ENCODE measurements around the gene SRGAP3.

SRGAP3 gene

DNA sequence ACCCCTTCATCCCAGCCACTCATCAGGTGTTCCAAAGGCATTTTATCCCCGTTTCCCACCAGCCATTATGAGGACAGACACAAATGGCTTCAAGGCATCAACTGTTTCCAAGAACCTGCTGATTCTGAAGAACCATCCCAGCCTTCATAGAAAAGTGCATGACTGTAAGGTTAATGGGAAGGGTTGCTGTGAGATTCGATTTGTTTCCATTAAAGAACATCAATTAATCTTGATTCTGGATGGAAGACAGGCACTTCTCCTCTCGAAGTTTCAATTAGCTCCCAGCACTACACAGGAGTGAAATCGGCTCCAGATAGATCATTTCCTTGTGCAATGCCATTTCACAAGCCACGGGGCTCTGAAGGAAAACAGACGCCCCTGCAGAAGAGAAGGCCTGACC lies 25.8 kb downstream of the SRGAP3 start:
- no peak for DNase-seq

DNA sequence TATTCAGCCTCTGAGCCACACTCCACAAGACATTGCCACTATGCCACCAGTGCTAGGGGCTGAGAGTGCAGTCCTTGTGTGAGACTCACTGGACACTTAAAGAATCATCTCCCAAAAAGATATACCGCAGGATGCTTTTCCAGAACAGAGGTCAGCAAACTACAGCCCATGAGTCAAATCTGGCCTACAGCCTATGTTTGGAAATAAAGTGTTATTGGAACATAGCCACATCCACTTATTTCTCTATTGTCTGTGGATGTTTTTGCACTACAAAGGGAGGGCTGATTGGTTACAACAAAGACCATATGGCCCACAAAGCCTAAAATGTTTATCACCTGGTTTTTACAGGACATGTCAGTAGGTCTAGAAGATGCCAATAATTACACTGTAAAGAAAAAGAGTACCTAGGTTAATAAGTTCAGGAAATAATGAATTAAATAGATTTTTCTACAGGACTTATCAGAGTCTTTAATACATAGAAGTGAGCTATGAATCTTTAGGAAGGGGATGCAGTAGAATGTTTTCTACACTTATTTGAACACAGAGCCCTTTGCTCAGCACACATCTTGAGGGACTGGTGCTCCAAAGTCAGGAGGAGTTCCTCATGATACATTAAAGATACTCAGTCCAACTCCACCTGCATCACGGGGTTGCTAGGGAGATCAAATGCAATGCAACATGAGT lies 26.3 kb downstream of the SRGAP3 start:
- no peak for DNase-seq

DNA sequence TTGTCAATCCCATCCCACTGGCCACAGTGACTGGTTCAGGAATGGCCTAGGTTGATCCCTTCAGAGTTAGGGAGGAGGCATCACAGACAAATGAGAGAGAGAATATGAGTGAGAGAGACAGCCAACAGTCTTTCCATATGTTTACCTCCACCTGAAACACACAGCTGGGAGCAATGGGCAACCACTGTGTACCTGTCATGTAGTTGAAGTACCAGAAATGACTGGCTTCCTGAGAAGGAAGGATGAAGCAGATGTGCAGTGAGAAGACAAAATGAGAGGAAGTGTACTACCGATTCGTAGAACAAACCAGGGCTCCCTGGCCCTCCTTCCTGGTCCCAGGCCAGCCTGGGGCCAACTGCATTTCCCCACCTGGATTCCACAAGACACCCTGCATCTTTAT lies 27.4 kb downstream of the SRGAP3 start:
- DNase-seq: no peak

DNA sequence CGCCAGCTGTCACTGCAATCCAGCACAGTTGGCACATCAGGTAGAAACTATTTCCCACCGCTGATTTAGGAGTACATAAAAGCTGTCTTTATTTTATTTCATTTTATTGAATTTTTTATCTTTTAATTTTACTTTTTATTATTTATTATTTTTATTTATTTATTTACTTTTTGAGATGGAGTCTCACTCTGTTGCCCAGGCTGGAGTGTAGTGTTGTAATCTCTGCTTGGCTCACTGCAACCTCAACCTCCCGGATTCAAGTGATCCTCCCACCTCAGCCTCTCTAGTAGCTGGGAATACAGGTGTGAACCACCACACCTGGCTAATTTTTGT lies 31.0 kb downstream of the SRGAP3 start:
- DNase-seq: no peak

DNA sequence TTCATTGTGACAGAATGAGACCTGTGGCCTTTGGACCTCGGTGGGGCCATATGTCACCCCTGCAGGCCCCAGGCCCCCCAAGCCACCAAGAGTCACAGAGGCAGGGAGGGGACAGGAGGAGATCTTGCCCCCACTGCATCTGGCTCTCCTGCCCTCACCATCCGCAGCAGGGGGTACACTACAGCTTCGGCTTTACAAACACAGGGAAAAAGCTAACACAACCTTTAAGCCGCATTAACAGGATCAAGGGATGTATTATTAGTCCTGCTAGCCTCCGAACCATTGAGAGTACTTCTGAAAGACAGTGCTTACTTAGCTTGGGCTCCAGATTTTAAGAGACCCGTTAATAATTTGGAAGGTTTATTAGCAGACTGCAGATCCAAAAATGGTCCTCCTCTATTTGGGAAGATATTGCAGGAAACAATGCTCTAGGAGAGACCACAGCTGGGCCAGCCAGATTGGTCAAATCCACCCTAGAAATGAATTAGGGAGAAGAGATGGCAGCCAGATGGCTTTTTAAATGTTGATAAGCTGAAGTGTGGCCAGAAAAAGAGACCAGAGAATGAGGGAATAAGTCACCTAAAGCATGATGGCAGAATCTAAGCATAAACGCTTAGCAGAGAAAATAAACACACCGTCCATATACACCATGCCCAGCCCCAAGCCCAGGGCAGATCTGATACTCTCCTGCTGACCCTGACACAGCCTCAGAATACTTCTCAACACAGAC lies 31.5 kb downstream of the SRGAP3 start:
- no peak for DNase-seq

DNA sequence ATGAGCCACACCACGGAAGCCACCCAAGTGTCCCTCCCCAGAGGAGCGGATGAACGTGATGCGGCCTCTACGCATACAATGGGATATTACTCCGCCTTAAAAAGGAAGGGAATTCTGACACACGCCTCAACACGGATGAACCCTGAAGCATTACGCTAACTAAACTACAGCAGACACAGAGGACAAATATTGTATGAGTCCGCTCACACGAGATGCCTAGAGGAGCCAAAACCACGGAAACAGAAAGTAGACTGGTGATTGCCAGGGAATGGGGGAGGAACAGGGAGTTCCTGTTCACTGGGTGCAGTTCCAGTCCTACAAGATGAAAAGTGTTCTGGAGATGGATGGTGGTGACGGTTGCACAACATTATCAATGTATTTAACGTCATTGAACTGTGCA lies 32.7 kb downstream of the SRGAP3 start:
- DNase-seq: no peak

DNA sequence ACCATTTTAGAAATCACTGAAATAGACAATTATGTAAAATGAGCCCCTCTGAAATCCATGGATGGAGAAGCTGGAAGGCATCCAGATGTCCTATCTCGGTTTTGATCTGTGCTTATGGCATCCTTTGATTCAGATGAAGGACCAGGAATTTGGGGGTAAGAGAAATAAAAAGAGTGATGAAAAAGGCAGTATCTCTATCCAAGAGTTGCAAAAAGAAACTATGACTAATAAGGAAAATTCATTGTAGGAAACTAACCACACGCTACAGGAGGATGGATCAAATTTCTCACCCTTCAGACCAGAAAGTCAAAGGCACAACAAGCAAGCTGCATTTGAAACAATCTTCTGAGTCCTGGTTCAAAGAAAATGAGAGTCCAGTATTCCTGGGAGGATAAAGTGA lies 34.8 kb downstream of the SRGAP3 start:
- DNase-seq: no peak

DNA sequence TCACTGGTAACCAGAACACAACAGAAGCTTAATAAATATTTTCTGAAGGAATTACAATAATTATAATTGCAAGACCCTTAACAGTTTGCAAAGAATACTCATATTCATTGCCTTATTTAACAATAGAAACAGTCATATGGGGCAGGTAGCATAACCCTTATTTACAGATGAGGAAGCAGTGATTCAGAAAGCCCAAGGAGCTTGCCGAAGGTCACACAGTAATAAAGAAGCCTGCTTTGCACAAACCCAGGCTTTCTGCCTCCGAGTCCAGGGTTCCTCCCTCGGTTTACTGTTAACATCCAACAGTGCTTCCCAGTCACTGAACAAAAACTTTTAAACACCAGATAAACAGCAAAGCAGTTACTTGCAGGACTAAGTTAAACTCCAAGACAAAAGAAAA lies 35.3 kb downstream of the SRGAP3 start:
- DNase-seq: no peak

DNA sequence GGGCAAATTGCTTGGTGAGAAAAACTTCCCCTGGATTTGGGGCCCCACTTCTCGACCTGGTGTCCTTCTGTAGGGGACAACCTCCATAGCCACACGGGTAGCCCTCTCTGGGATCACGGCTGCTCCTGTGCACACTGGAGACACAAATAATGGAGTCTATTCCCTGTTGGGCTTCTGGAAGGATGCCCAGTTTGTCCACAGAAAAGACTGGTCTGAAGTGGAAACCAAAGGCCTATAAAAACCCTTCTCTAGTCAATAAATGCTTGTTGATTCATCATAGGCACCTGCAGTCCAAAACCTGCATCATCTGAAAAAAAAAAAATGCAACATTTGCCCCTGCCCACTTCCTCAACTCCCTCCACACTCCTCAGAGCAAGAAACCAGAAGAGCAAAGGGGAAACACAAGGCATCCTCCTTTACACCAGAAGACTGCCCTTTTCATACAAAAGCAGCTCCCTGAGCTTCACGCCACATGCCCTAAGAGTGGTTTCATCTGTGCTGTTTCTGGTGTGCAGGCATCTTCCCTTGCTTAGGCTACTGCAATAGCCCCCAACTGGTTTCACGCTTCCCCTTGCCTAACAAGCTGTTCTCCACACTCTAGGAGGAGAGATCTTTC lies 36.3 kb downstream of the SRGAP3 start:
- no peak for DNase-seq

DNA sequence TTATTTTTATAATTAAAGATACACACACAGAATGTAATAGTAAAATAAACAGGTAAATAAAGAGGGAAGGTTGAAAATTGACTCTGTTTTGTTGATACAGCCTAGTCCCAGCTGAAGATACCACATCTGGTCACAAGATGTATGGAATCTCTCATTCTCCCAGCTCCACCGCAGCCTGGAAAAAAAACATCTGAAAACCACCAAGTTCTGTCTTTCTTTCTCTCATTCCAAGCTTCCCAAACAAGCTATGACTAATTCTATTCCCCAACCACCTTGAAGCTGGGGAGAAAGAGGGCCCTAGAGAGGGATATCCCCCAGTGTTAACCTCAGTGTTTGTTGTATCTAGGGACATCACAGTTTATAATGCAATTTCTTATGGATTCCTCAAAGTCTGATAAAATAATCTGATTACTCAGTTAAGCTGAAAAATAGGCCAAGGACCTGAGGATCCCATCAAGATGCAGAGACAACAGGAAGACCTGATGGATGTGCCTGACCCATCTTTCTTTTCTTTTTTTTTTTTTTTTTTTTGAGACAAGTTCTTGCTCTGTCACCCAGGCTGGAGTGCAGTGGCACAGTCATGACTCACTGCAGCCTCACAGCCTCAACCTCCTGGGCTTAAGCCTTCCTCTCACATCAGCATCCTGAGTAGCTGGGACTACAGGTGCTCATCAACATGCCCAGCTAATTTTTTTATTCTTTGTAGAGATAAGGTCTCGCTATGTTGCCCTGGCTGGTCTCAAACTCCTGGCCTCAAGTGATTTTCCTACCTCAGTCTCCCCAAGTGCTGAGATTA lies 38.1 kb downstream of the SRGAP3 start:
- no peak for DNase-seq

DNA sequence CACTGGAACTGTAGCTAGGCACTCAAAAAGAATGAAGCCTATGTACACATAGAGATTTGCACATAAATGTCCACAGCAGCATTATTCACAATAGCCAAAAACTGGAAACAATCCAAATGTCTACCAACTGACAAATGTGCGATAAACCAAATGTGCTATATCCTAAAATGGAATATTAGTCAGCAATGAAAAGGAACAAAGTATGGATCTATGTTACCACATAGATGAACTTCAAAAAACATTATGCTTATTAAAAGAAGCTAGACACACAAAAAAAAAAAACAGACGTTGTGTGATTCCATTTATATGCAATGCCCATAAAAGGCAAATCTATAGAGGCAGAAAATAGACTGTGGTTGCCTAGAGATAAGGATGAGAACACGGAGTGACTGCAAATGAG lies 39.7 kb downstream of the SRGAP3 start:
- no peak for DNase-seq

DNA sequence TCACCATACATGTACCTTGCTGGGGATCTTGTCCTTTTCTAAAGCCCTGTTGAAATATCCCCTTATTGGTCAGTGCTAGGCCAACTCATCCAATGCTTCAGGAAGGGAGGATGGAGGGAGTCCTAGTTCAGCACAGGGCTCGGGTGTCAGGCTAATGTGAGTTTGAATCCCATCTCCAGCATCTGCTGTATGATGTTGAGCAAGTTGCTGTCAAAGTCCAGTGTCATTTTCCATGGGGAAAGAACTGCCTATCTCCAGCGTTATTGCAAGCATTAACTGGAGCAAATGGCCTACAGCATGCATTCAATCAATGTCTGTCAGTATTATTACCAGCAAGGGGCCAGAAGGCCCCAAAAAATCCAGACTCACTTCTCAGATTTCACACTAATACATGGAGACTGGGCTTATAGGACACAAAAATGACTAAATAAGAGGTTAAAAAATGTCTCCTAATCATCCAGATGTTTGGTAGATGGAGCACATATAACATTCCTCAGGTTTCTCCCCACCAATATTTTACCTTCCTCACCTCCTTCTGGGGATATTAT lies 40.8 kb downstream of the SRGAP3 start:
- DNase-seq: no peak

DNA sequence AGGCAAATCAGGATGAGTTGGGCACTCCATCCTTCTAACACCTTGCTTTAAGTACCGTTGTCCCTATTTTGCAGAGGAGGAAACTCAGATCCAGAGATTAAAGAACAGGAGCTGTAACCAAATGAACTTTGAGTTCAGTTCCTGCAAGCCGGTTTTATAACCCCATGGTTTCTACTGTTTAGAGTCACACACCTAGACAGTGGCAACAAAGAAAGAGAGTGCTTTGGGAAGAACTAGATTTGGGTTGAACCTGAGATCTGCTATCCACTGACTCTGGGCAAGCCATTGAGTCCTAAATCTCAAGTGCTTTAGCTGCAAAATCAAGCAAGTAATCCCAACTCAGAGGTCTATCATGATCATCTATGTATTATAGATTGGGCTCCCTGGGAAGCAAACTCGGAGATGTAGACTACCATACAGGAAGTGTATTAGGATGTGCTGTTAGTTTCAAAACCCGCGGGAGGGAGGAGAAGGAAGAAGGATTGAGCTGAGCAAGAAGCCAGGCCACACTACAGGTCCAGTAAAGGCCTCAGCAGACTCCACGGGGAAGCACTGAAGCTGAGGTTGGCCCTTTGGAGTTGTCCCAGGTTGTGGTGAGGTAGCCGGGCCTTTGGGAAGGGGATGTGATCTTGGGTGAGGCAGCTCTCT lies 42.2 kb downstream of the SRGAP3 start:
- no peak for DNase-seq

DNA sequence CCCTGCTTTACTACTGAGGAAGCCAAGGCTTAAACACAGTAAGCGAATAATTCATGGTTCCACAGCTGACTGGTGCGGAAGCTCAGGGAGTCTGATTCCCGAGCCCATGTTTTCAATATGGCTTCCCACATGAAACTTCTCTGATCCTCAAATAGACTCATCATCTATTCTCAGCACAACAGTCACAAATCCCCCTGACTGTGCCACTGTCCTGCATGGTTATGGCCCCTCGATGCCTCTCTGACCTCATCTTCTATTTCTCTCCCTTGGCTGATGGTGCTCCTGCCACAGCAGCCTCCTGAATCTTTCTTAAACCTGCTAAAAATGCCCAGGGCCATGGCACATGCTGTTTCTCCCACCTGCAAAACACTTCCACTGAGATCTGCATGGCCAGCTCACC lies 43.2 kb downstream of the SRGAP3 start:
- DNase-seq: no peak

DNA sequence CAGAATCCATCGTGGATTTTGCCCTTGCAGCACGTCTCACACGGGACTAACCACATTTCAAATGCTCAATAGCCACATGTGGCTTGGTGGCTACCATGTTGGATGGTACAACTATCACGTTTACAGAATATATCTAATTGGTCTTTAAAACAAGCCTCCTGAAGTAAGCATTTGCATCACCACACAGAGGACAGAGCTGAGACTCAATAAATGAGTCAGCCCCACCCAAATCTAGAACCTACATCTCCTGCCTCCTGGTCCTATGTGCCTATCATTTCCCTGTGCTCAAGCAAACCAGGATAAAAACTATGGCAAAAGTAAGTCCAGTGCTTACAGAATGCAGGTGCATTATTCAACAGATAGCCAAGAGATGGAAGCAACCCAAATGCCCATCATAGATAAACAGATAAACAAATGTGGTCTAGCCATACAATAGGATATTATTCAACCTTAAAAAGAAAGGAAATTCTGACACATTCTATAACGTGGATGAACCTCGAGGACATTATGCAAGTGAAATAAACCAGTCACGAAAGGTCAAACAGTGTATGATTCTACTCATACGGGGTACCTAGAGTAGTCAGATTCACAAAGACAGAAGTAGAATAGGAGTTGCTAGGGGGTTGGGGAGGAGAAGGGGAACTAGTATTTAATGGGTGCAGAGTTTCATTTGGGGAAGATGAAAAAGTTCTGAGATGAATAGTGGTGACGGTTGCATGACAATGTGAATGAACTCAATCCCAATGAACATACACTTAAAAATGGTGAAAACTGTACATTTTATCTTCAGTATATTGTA lies 43.9 kb downstream of the SRGAP3 start:
- no peak for DNase-seq

DNA sequence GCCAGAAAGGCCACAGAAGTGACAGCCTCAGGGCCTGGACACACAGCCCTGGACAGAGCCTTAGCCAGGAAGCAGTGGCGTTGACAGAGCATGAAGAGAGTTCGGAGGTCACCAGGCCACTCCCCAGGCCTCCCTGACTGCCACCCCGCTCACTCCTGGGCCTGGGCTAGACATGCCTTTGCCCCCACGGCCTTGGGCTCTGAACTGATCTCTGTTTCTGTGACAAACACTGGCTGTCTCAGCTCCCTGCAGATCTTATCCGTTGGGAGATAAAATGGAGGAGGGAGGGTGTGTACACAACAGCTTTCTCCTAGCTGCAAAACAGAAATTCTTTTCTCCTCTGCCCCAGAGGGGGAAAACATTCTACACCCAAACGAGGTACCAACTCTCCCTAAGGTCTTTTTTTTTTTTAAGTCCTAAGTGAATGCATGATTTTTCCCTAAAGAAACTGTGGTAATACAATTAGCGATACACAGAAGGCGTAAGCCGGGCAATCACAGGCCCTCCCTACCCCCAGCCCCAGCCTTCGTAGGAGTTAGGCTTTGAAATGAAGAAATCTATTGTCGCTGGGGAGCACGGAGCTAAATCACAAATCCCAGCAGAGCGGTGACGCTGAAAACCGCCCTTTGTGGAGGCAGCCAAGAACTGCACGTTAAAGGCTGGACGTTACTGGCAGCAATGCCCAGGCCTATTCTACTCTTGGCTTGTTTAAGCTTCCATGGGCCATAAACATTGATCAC lies 45.0 kb downstream of the SRGAP3 start:
- no peak for DNase-seq

DNA sequence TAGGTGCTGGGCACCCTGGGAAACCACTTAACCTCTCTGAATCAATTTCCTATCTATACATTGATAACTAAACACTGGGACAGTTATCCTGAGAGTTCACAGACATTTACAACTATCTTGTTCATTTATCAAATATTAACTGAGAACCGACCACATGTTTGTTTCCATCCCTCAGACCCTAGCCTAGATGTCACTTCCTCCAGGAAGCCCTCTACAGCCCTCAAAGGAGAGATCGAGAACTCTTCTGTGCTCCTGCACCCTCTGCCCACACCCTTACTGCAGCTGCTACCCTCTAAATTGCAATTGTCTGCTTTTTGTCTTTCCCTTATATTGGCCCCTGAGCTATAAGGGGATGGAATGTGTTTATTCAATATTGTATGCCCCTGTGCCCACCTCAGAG lies 46.1 kb downstream of the SRGAP3 start:
- DNase-seq: no peak

DNA sequence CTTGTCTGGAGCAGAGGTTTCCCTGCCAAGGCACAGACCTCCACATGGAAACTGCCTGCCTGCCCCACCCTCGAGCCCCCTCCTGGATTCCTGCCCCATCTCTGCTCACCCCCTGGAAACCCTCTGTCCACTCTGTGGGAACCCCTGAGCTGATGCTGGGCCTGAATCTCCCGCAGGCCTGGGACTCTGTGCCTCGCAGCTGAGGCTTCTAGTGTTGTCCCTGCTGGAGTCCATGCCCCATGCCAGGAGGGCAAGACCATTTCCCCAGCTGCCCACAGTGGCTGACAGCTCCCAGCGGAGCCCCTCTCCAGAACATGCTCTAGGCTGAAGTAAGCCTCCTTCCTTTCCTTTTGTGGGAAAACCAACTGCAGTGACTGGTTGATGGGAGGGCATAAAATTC lies 46.9 kb downstream of the SRGAP3 start:
- DNase-seq: no peak

DNA sequence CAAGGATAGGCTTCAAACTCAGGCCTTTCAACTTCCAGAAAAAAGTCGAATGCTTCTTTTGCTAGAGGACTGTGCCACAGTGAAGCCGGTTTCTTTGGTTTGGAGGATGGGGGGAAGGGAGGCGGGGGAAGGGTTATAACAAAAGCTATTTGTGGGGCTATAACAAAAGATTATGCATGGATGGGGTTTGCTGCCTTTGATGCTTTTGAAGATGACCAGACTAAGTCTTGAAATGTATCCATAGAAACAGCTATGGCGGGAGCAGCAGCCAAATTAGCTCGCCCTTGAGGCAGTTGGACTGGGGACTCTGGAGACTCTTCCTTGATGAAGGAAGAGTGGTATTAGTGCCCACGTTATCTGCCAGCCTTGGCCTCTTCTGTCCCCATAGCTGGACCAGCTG lies 47.5 kb downstream of the SRGAP3 start:
- no peak for DNase-seq

DNA sequence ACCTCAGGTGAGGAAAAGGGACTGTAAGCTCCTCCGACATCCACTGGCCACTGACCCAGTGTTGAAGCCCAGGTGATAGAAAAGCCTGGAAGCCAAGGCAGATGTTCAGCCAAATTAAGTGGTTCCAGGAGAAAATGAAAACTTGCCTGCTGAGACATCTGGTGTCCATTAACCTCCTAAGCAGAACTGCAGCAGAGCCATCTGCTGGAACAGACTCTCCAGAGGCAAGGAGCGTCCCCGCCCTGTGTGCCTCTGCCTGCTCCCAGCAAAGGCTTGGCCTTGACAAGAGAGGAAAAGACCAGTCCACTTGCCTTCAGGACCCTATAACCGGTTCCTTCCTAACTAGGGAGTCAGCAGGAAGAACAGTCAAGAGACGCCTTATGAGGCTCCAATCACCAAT lies 48.2 kb downstream of the SRGAP3 start:
- DNase-seq: no peak

DNA sequence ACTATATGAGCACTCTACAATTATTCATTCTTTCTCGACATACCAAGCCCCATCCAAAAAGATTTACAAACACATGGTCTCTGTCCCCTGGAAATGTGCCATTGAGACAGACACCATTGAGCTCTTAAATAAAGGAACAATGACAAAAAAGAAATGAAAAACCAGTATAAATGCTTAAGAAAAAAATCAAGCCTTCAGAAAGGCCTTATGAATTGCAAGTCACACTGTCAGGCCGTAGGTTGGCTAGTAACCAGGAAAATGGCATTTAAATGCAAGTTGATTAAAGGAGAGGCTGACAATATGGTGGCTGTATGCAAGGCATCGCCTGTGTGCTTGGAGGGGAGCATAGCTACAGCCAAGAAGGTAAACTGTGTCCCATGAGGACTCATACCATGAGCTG lies 49.7 kb downstream of the SRGAP3 start:
- no peak for DNase-seq
